ENCODE data around the gene UCP2.
"Not testable (repeated sequence)": the region's sequence is repeated elsewhere in the genome, so short reads cannot be mapped to it uniquely, and the experiment has no call there.

The UCP2 gene

DNA sequence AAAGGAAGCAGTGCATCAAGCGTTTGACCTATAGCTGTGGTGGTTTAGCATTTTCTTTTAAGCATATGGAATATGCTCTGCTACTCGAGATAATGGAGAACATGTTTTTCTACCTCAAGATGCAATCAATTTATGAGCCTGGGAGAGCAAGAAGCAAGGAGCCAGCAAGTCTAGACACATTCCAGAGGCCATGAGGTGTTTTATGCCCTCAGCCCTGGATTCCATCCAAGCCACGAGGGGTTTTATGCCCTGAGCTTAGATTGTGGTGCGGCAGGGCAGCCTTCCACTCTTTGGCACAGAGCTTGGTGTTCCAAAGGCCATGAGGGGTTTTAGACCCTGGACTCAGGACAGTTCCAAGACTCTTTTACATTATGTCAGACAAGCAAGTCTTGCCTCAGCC lies 43.5 kb downstream of the UCP2 start:
- no peak for DNase-seq

DNA sequence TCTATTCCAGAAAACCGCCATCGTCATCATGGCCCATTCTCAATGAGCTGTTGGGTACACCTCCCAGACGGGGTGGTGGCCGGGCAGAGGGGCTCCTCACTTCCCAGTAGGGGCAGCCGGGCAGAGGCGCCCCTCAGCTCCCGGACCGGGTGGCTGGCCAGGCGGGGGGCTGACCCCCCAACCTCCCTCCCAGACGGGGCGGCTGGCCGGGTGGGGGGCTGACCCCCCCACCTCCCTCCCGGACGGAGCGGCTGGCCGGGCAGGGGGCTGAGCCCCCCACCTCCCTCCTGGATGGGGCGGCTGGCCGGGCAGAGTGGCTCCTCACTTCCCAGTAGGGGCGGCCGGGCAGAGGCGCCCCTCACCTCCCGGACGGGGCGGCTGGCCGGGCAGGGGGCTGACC lies 46.6 kb downstream of the UCP2 start:
- not testable (repeated sequence) for DNase-seq

DNA sequence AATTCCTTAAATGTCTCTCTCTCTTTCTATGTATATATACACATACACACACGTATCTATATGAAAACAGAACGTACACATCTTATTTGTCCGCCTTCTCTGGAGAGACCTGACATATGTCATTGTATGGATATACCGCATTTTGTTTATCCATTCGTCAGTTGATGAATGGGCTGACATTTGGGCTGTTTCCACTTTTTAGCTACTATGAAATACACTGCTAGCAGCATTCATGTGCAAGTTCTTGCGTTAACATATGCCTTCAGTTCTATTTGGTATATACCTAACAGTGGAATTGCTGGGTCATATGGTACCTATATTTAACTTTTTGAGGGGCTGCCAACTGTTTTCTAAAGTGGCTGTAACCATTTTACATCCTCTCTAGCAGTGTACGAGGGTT lies 49.9 kb downstream of the UCP2 start:
- no peak for DNase-seq

GRCh38 chr11:73931951-73932350 lies 50.7 kb downstream of the UCP2 start:
- no peak for DNase-seq

DNA sequence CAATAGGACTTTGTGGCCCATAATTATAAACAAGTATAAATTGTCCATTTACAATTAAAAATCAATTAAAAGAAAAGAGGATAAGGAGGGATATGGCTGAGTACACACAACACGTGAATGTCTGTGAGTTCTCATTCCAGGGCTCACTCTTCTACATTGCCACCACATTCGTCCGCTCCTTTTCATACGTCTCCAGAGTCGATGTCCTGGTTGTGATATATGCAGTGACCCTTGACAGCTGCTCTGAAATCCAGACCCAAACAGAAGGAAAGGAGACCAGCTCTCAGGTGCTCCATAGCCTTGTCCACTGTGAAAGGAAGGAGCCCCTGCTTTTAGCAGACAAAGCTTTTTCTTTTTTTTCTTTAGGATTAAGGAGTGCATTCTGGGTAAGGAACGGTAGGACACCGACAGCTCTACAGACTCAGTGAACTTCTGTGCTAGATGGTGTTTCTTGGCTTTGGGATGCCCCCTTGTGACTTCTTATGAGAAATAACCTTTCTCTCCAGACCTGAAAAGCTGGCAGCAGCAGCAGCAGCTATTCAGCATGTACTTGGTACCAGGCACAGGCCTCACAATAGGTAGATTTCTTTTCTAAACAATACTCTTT lies 51.5 kb downstream of the UCP2 start:
- DNase-seq: no peak

DNA sequence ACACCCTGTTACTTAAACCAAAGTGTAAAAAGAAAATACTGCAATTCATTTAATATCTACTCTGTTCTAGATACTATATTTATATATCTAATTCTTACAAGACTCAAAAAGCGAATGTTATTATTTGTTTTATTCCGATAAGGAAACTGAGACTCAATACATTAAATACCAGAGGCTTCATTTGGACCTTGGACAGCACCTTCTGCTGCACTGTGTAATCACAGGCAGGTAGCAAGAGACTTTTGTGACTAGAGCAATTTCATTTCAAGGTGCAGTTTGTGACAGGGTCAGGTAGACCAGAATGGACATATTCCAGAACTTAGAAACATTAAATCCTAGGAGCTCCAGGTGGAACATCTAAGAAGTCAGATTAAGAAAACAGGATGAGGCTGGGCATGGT lies 53.3 kb downstream of the UCP2 start:
- DNase-seq: no peak
